HUES64 (cell line): Measurements from ENCODE around the gene GP1BB.

Experiments
- H3K27ac ChIP-seq: 2 replicates; pipeline ENCODE4 v1.7.0; 2013; ENCODE audit warnings: low read depth, low read length, inconsistent platforms
- H3K27me3 ChIP-seq: 2 replicates; pipeline ENCODE4 v1.6.1; 2013; ENCODE audit warnings: mild to moderate bottlenecking, low read length; ENCODE audit not compliant: insufficient read depth
- H3K36me3 ChIP-seq: 2 replicates; pipeline ENCODE4 v1.6.1; 2013; ENCODE audit warnings: mild to moderate bottlenecking, low read length; ENCODE audit not compliant: insufficient read depth
- H3K4me1 ChIP-seq: 2 replicates; pipeline ENCODE4 v1.6.1; 2013; ENCODE audit warnings: mild to moderate bottlenecking, low read length, moderate library complexity; ENCODE audit not compliant: insufficient read depth
- H3K4me3 ChIP-seq: 2 replicates; pipeline ENCODE4 v1.5.1; 2013; ENCODE audit warnings: mild to moderate bottlenecking, low read length, moderate library complexity
- H3K9ac ChIP-seq: 2 replicates; pipeline ENCODE4 v1.6.1; 2013; ENCODE audit warnings: mild to moderate bottlenecking, low read depth, low read length
- H3K9me3 ChIP-seq: 2 replicates; pipeline ENCODE4 v1.6.1; 2013; ENCODE audit warnings: low read depth, low read length; ENCODE audit not compliant: insufficient read depth
- WGBS: fragments of 150-250, 120-280 bp; methylation state at CpG from one replicate; pipeline ENCODE4 v1.1.7; 2013; ENCODE audit warnings: missing lambda C conversion rate; 5-methylcytosine and 5-hydroxymethylcytosine counted together

GP1BB gene

DNA sequence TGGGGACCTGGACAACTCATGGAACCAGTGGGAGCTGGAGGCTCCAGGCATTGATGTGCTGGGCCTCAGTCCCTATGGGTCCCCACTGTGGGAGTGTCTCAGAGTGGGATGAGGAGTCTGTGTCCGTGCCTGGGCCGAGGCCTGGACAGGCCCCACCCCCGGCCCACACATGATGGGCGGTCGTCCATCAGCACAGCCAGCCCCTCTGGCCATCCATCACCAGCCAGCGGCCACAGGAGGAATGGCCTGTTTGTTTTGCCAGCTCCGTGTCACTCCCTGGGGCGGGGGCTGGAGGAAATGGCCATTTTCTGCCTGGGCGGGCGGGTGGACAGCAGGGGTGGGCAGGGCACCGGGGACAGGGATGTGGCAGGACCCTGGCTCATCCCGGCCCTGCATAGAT is 24.2 kb downstream of the GP1BB start:
- Histone ChIP-seq H3K9ac (no peak overlapping the region), H3K36me3 (no peaks in the 10 kb centered on the region), H3K9me3 (no peaks in the 10 kb centered on the region), H3K4me3 (no peak overlapping the region), H3K27ac (no peak overlapping the region), H3K27me3 (peaks cover 13% of the 10 kb centered on the region), H3K4me1 (peaks cover 6% of the 10 kb centered on the region; the same call in 1 of the 2 replicates)
- WGBS = 87% methylated on average over 12 of the region's 12 CpGs

DNA sequence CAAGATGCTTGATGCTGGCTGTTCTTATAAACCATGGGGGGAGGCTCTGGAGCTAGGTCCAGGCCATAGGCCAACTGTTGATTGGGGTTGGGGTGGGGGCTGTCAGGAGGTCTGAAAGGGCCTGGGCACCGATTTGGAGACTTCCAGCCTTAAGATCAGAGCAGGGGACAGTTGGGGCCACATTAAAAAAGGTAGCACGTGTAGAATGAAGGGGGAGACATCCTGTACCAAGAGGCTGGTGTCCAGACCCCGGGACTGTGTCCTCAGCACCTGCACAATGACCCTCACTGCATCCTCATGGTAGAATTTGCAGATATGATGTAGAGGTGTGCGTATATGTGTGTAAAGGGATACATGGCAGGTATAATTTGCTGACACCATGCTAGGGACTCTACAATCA is 24.8 kb downstream of the GP1BB start:
- Histone ChIP-seq H3K4me1 (peaks cover 6% of the 10 kb centered on the region; the same call in 1 of the 2 replicates), H3K27ac (no peak overlapping the region), H3K27me3 (peaks cover 19% of the 10 kb centered on the region), H3K9me3 (no peaks in the 10 kb centered on the region), H3K36me3 (no peaks in the 10 kb centered on the region), H3K9ac (no peak overlapping the region), H3K4me3 (no peak overlapping the region)
- WGBS = 83% methylated on average over 3 of the region's 4 CpGs

DNA sequence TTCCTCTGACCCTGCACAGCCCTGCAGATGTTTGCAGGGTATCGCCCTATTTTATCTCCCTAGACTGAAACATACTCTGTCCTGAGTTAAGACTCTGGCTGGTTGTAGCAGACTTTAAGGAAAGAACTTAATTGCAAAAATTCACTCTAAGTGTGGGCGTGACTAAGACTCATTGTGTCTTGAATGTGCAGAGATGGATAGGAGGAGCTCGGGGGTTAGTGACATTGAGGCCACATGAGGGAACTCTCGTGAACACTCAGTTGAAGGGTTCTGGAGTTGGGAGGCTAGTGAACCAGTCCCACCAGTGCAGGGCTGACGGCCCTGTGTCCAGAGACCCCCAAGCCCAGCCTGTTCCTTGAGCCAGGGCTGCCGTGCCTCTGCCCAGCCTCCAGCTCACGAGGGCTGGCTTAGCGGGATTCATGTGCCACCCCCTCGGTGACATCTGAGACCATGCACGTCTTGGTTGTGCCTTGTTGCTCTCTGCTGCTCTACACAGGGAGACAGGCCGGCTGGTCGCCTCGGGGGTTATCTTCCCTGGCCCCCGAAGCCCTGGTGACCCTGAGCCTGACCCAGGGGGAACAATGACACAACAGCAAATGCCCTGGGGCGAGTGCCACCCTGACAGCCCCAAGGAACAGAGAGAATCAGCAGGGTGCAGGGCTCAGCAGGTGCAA is 25.8 kb downstream of the GP1BB start:
- Histone ChIP-seq H3K9me3 (no peaks in the 10 kb centered on the region), H3K4me3 (no peak overlapping the region), H3K4me1 (peaks cover 6% of the 10 kb centered on the region; the same call in 1 of the 2 replicates), H3K36me3 (no peaks in the 10 kb centered on the region), H3K27me3 (peaks cover 29% of the 10 kb centered on the region), H3K27ac (no peak overlapping the region), H3K9ac (no peak overlapping the region)
- 82% methylated on average over 15 of the region's 15 CpGs for WGBS

DNA sequence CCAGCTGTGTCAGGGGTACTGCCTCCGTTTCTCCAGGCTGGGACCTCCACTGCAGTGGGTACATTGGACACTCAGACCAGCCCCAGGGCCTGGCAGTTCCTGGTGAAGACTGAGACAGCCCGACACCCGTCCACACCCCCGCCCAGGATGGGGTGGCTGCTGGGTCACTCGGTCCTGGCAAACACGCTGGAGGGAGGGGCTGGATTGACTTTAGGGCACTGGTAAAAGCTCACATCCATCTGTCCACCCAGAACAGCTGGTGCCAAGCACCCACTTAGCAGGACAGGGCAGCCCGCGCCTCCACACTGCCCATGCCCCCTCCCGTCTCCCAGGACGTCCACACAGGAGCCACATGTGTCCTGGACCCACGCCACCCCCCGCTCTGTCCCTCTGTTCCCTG is 26.5 kb downstream of the GP1BB start:
- peaks cover 37% of the 10 kb centered on the region for H3K27me3 ChIP-seq
- WGBS = 92% methylated on average over 12 of the region's 12 CpGs
- H3K9ac ChIP-seq = no peak overlapping the region
- H3K4me1 ChIP-seq = peaks cover 6% of the 10 kb centered on the region; the same call in 1 of the 2 replicates
- no peak overlapping the region for H3K27ac ChIP-seq
- no peak overlapping the region for H3K4me3 ChIP-seq
- no peaks in the 10 kb centered on the region for H3K9me3 ChIP-seq
- no peaks in the 10 kb centered on the region for H3K36me3 ChIP-seq

DNA sequence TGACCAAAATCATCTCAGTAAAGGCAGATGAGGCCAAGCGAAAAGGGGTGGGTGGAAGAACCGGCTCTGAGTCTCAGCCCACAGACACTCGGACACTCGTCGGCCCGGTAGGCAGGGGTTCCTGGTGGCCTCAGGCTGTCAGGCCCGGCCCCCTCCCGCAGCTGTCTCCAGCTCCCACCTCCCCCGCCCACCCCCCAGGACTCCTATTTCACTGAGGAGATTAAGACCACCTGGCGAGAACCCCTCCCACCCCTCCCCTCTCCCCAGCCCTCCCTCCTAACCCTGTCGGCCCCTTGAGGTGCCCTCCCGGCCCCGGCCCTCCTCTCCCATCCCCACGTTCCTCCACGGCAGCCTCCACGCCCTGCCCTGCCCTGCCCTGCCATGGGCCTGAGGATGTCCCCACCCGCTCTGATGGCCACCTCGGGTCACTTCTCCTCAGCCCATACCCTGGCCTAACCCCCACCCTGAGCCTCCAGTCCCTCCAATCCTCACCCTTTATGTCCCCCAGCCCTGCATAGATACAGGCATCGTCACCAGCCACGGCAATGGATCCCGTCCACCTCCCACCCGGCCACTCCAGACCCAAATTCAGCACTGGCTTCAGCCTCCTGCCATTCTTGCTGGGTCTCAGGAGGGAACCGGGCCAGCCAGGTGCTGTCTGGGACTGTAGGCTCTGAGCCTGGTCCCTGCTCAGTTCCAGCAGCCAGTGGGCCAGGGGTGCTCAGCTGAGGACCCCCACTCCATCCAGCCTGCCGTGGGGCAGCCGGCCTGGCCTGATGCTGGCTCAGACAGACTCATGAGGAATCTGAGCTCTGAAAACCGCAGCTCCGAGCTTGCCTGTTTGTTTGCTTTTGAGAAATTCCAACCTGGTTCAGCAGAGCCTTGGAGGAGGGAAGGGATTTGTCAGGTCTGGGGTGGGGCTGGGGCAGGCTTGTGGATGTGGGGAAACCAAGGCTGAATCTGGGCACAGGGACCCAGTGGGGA is 27.5 kb downstream of the GP1BB start:
- Histone ChIP-seq H3K9me3 (no peaks in the 10 kb centered on the region), H3K4me1 (peaks cover 2% of the 10 kb centered on the region; the same call in 1 of the 2 replicates), H3K36me3 (no peaks in the 10 kb centered on the region), H3K27ac (no peak overlapping the region), H3K4me3 (no peak overlapping the region), H3K9ac (no peak overlapping the region), H3K27me3 (peaks cover 46% of the 10 kb centered on the region)
- WGBS = 62% methylated on average over 25 of the region's 27 CpGs

DNA sequence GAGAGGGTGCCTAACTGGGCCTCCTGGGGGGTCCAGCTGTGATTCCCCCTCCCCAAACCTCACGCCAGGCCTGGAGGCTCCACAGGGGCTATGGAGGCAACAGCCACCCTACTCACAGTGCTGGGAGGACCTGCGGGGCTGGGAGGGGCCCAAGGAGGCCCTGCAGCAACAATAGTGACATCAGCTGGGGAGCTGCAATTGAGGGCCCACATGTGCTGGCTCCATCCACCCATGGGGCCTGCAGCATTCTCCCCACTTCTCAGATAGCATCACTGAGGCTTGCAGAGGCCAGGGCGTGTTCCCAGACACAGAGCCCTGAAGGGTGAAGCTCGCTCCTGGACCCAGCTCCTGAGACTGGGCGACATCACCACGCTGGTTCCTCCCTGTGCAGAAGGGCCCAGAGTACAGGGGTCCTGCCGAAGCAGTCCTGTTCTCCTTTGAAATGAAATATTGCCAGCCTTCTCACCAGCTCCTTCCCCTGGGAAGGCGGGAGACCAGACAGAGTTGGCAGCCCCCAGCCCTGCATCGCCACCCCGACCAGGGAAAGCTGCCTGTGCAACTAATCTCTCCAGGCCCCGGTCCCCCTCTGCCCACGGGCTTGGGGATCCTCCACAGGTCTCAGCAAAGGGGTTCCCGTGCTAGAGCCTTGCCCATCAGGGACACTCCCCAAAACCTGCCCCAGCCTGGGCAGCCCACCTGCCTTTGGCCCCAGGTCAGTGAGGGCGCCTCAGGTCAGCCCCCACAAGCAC is 28.3 kb downstream of the GP1BB start:
- no peak overlapping the region for H3K4me3 ChIP-seq
- H3K36me3 ChIP-seq = no peaks in the 10 kb centered on the region
- H3K9ac ChIP-seq = no peak overlapping the region
- H3K9me3 ChIP-seq = no peaks in the 10 kb centered on the region
- peaks cover 55% of the 10 kb centered on the region for H3K27me3 ChIP-seq
- peaks cover 2% of the 10 kb centered on the region; the same call in 1 of the 2 replicates for H3K4me1 ChIP-seq
- WGBS = 88% methylated on average over 14 of the region's 14 CpGs
- H3K27ac ChIP-seq = no peak overlapping the region

DNA sequence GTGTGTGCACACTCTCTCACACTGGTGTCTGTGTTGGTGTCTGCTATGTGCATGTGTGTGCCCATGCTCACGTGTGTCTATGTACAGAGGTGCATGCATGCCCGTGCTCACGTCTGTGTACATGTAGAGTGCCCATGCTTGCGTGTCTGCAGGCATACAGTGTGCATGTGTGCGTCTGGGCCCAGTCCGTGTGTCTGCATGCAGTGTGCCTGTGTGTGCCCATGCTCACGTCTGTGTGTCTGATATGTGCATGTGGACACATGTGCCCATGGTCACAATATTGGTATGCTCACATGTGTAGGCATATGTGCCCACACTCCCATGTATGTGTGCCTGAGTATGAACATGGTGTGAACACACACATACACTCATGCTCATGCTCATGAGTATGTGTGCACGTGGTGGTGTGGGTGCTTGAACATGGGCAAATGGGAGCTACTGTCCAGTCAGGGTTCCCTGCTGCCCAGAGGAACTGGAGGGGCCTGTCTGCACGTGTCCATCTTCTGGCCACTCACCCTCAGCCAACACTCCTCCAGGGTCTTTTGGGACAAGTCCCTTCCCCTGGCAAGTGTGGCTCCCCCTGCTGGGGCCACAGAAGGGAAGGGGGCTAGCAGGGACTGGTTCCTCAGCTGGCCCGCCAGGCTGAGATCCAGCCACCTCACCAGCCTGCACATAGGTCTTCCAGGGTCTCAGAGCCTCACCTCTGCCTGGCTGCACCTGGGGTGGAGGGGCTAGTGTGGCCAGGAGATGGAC is 29.9 kb downstream of the GP1BB start:
- Histone ChIP-seq H3K27ac (no peak overlapping the region), H3K36me3 (no peaks in the 10 kb centered on the region), H3K4me1 (peaks cover 2% of the 10 kb centered on the region; the same call in 1 of the 2 replicates), H3K9ac (no peak overlapping the region), H3K9me3 (no peaks in the 10 kb centered on the region), H3K27me3 (peaks cover 70% of the 10 kb centered on the region), H3K4me3 (no peak overlapping the region)
- 86% methylated on average over 10 of the region's 10 CpGs for WGBS

DNA sequence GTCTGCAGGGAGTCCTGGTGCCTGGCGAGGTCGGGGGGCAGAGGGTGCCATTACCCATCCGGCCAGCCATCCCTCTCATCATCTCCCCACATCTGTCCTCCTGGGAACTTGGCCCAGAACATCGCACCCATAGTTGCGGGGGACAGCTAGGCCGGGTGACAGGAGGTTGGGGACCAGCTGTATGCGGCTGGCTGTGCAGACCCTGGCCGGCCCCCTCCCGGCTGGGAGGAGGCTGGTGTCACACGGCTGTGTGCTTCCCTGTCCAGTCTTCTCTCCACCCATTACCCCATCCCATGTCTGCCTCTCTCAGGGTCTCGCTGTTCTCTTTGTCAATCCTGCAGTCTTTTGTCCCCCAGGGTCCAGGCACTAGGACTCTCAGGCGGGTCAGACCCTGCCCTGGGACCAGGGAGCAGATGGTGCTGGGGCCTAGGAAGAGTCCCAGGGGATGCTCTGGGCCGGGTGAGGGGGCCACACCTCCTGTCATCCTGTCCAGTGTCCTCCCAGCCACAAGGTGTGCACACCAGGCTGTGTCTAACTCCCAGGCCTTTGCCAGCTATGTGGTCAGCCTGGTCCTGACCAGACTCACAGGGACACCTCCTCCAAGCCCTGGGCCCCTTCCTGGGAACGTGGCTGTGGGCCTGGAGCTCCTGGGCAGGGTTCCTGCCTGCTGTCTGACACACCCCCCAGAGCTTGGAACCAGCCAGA is 30.8 kb downstream of the GP1BB start:
- 85% methylated on average over 14 of the region's 14 CpGs for WGBS
- Histone ChIP-seq H3K36me3 (no peaks in the 10 kb centered on the region), H3K27me3 (peaks cover 79% of the 10 kb centered on the region), H3K9me3 (no peaks in the 10 kb centered on the region), H3K27ac (no peak overlapping the region), H3K9ac (no peak overlapping the region), H3K4me3 (no peak overlapping the region), H3K4me1 (peaks cover 2% of the 10 kb centered on the region; the same call in 1 of the 2 replicates)

DNA sequence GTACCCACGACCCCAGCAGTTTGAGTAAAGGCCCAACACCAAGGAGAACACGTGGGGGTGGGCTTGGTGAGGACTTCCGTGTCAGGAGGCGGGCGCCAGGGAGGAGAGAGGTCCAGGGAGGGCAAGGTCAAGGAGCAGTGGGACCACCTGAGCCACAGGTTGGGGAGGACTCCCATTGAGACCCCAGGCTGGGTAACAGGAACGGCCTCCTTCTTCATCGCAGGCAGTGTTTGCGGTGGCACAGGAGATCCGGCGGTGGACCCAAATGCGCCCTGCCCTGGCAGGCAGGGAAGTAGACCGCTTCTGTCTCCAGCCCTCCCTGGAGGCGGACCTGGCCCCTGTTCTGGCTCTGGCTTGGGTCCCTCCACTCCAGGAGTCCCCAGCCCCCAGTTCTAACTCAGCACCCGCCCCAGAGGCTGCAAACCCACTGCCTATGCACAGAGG is 31.4 kb downstream of the GP1BB start:
- peaks cover 2% of the 10 kb centered on the region; the same call in 1 of the 2 replicates for H3K4me1 ChIP-seq
- no peak overlapping the region for H3K9ac ChIP-seq
- H3K27ac ChIP-seq = no peak overlapping the region
- no peaks in the 10 kb centered on the region for H3K36me3 ChIP-seq
- H3K27me3 ChIP-seq = peaks cover 85% of the 10 kb centered on the region
- H3K4me3 ChIP-seq = peak overlapping the region; percentile 17; the same call in 1 of the 2 replicates
- 39% methylated on average over 14 of the region's 14 CpGs for WGBS
- no peaks in the 10 kb centered on the region for H3K9me3 ChIP-seq
